ENCODE data around the gene NHERF2.

GRCh38 chr16:2040041-2040786, 13.5 kb downstream of the NHERF2 start:
- TF ChIP-seq CTCF (IDR thresholded peaks at IDR 0.05) (no peak), EZH2 (IDR thresholded peaks at IDR 0.05) (no peak), EZH2phosphoT487 (IDR thresholded peaks at IDR 0.05) (no peak)
